GM12865 (cell line): Measurements from ENCODE around the gene HDGFL2.

Source experiments
- DNase-seq: peaks from one replicate; pipeline ENCODE4 v3.0.0; 2010; ENCODE audit warnings: low read depth
- H3K4me3 ChIP-seq: 2 replicates; pipeline ENCODE4 v1.5.1; 2011; ENCODE audit warnings: mild to moderate bottlenecking, low read depth, low read length, control low read depth
- TF ChIP-seq, protein P1 (sequence below): IDR thresholded peaks from 2 replicates; pipeline ENCODE4 v1.5.1; 2011; ENCODE audit warnings: low read length, control low read depth, low read depth, inconsistent platforms; ENCODE audit not compliant: insufficient read depth; ENCODE audit errors: missing control alignments

Gene HDGFL2

DNA sequence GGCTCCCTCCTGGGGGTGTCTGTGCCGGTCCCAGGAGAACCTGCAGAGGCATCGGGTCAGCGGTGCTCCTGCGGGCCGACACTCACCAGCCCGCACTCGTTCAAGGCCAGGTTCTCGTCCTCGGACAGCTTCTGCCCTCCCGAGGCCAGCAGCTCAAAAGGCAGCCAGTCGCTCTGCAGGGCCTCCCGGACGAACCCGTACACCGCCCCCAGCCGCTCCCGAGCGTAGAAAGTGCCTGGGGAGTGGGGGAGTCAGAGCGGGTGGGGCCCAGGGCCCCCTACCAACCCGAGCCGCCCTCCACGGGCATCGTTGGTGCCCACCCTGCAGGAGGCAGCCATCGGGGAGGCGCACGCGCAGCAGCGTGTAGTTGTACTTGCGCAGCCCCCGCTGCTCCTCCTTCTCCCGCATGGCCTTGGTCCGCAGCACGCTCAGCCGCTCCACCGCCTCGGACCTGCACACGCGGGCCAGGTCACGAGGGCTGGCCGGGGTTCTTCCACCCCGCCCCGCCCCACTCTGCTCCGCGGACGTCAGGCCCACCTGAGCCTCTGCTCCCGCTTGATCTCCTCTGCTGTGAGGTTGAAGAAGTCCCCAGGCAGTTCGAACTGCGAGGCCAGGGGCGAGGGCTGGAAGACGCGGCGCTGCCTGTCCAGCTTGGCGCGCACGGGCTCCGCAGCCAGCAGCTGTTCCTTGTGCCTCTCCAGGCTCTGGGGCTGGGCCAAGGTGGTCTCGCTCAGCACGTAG is 26.0 kb upstream of the HDGFL2 start:
- no peak overlapping the region for H3K4me3 ChIP-seq
- TF ChIP-seq, protein P1, sequence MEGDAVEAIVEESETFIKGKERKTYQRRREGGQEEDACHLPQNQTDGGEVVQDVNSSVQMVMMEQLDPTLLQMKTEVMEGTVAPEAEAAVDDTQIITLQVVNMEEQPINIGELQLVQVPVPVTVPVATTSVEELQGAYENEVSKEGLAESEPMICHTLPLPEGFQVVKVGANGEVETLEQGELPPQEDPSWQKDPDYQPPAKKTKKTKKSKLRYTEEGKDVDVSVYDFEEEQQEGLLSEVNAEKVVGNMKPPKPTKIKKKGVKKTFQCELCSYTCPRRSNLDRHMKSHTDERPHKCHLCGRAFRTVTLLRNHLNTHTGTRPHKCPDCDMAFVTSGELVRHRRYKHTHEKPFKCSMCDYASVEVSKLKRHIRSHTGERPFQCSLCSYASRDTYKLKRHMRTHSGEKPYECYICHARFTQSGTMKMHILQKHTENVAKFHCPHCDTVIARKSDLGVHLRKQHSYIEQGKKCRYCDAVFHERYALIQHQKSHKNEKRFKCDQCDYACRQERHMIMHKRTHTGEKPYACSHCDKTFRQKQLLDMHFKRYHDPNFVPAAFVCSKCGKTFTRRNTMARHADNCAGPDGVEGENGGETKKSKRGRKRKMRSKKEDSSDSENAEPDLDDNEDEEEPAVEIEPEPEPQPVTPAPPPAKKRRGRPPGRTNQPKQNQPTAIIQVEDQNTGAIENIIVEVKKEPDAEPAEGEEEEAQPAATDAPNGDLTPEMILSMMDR, result no peak
- no peak for DNase-seq

DNA sequence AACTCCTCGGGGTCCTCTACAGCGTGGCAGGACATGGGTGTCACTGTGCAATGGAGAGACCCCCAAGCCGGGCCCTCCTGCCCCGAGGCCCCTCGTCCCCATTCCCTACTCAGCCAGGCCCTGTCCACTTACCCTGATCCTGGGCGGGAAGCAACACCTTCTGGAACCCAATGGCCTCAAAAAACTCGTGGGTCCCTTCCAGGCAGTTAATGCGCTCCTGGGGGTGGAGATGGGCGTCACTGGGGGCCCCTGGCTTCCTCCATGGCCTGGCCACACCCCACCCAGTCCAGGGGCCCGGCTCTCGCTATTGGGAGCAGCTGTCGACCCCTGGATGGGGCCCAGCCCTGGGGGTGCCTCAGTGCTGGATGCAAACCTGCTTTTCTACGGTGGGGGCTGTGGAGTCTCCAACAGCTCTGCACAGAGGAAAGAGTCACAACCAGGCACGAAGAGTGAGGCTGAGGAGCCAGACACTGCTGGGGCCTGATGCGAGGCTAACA is 25.3 kb upstream of the HDGFL2 start:
- H3K4me3 ChIP-seq, result no peak overlapping the region
- TF ChIP-seq, protein P1, result no peak
- no peak for DNase-seq

DNA sequence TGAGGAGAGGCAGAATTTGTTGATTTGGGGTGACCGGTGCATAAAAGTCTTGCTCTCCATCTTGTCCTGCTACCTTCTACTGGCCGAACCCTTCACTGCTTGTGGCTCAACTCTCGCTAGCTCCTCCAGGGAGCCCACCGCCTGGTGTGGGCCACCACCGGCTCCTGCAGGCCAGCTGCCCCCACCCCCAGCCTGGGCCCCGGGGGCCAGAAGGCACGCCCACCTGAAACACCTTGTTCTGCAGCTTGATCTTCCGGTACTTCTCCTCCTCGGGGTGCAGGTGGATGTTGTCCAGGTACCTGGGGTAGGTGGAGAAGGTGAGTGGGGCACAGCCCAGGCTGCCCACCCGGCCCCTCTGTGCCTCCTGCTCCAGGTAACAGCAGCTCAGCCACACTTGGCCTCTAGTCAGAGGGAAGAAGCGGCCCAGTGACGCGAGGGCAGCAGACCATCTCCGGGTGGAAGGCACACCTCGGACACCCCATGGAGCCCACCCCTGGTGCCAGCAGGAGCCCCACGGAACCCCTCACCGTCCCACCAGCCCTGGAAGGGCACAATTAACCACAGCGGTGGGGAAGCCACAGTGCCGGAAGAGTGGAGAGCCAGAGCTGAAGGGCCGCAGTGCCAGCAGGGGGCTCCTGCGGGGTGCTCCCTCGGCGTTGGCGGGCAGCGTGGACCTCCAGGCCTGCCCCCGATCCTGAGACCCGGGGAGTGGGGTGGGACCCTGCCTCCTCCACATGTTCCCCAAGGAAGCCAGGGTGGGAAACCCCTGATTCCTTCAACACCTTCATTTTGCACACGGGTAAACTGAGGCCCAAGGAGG is 24.6 kb upstream of the HDGFL2 start:
- TF ChIP-seq, protein P1, result no peak
- DNase-seq, result no peak

DNA sequence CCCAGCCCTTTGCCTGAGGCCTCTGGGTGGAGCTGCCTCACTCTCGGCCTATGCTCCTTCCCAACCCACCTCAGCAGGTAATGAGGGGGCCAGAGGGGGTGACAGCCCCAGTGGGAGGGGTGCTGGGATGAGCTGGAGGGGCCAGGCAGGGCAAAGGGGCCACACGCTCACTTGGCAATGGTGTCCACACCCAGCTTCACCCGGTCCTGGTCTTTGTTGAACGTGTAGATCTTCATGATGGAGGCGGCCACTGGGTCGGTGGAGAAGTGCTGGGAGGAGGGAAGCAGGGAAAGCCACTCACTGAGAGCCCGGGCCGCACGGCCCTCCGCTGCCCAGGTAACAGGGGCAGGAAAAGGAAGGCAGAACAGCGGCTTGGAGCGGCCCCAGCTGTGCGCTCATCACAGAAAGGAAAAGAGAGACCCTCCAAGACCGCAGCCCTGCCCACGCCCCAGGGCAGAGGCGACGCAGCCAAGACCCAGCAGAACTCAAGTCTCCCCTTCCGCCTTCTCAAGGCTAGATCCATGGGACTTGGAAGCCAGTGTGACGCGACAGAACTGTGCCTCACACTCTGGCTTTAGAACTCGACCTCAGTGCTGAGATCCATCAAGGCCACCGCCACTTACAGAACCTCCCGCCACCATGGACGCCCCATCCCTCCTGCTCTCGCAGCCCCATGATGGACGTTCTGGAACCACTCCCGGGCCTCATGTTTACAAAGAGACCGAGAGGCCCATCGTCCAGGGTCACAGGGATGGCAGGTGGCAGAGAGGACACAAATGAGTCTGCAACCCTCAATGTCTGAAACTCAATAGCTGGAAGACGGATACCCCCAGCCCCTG is 23.7 kb upstream of the HDGFL2 start:
- TF ChIP-seq, protein P1, result no peak
- H3K4me3 ChIP-seq, result no peak overlapping the region
- no peak for DNase-seq

More for the DNA sequence above, 24.6 kb upstream of the HDGFL2 start:
- H3K4me3 ChIP-seq, result no peak overlapping the region

DNA sequence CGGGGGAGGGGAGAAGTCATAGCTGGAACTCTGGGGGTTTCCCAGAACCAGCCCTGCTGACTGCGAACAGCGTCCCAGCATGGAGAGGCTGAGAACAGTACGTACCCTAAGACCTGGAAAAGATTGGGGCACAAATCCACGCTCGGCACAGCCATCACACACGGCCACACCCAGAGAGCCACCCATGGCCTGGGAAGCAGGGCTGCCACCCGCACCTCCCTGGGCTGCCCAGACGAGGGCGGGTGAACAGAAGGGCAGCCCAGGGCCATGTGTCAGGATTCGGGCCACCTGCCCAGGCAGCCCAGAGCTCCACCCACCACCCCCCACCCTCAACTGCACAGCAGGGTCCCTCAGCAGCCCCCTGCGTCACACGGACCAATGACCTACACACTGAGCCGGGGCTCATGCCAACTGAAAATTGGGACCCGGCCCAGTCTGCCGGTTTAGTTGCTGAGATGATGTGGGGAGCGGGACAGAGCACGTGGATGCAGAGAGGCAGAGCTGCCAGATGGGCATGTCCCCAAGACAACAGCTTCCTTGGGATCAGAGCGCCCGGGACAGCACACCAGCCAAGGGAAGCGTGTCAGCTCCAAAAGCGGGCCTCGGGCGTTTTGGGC is 23.0 kb upstream of the HDGFL2 start:
- TF ChIP-seq, protein P1, result no peak
- DNase-seq, result no peak
- H3K4me3 ChIP-seq, result no peak overlapping the region

DNA sequence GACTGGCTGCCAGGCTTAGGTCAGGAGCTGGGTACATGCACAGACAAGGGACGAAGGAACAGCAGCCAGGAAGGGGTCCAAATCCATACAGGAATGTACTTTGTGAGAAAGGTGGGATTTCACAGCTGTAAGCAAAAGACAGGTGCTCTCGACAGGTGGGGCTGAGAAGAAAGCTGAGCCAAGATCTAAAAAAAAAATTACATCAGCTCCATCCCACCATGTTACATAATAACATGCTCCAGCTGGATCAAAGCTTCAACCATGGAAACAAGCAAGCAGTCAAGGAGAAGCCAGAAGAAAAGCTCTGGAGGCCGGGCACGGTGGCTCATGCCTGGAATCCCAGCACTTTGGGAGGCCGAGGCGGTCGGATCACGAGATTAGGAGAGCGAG is 22.5 kb upstream of the HDGFL2 start:
- DNase-seq, result no peak
- TF ChIP-seq, protein P1, result no peak
- H3K4me3 ChIP-seq, result no peak overlapping the region
